ENCODE measurements around the gene SH3D19. TPM values are rescaled to one million over a fixed set of nuclear protein-coding genes. Genes with fewer than 3 reads are reported as not detected.

Gene SH3D19
- total RNA-seq, 1 experiment from 2014 or later, result 29.7 TPM

- no peak overlapping the region for H3K14ac ChIP-seq (ENCODE audit: insufficient read depth, low read length)
- no peaks in the 10 kb centered on the region for H4K20me1 ChIP-seq (ENCODE audit: control insufficient read depth, insufficient read depth, insufficient read length)
- no peaks in the 10 kb centered on the region for H3K23me2 ChIP-seq (ENCODE audit: insufficient read length, low read depth, low read length, poor library complexity, severe bottlenecking)
- H2AK5ac ChIP-seq (ENCODE audit: insufficient read length, low read length), result no peak overlapping the region
- Mint-ChIP-seq H3K4me1 (peaks cover 5% of the 10 kb centered on the region in 2 experiments; a peak in 3 of 4 replicates), H3K27ac (no peak overlapping the region), H3K4me3 (no peak overlapping the region), H3K27me3 (ENCODE audit: low read depth) (no peaks in the 10 kb centered on the region), H3K36me3 (ENCODE audit: insufficient read depth in 1 of 3, low read depth in 3 of 3) (no peaks in the 10 kb centered on the region), H3K9me3 (no peaks in the 10 kb centered on the region)
- no peak overlapping the region for H3K56ac ChIP-seq (ENCODE audit: insufficient read length, low read depth, low read length)
- H3K23ac ChIP-seq (ENCODE audit: insufficient read length, low read depth, low read length), result no peak overlapping the region
- no CpG with 5 or more reads among the region's 2 CpGs for WGBS (ENCODE audit: extremely low coverage, insufficient read length, low lambda C conversion rate)
- peaks cover 2% of the 10 kb centered on the region for H3K4me1 ChIP-seq (ENCODE audit: insufficient read depth, low read length)
- H2BK120ac ChIP-seq (ENCODE audit: low read depth, low read length, poor library complexity, severe bottlenecking), result no peak overlapping the region
- DNase-seq, result no peak
- no peak overlapping the region for H2AFZ ChIP-seq (ENCODE audit: low read length)
- no peak overlapping the region for H3K4ac ChIP-seq (ENCODE audit: low read depth, low read length)
- no peak overlapping the region for H3K4me2 ChIP-seq (ENCODE audit: insufficient read depth, insufficient read length, low read length)
- no peak overlapping the region for H3T11ph ChIP-seq (ENCODE audit: low read length)
- H2BK5ac ChIP-seq (ENCODE audit: insufficient read length, low read length), result no peak overlapping the region
- no peak overlapping the region for H4K5ac ChIP-seq (ENCODE audit: insufficient read length, low read depth, low read length)
- H4K91ac ChIP-seq (ENCODE audit: insufficient read length, low read depth, low read length), result no peak overlapping the region
- H3K9me3 ChIP-seq (ENCODE audit: control insufficient read depth, low read depth, low read length), result no peaks in the 10 kb centered on the region
- no peak overlapping the region for H3K9ac ChIP-seq (ENCODE audit: extremely low read depth, insufficient read length, low read length)
- H3K27me3 ChIP-seq (ENCODE audit: insufficient read depth, low read length), result no peaks in the 10 kb centered on the region
- no peak overlapping the region for H2BK15ac ChIP-seq (ENCODE audit: low read depth, low read length)
- no peak overlapping the region for H3K18ac ChIP-seq (ENCODE audit: insufficient read length, low read depth, low read length)
- no peak overlapping the region for H2BK12ac ChIP-seq (ENCODE audit: insufficient read length, low read depth, low read length)
- H3K27ac ChIP-seq (ENCODE audit: insufficient read length, low read depth, low read length), result no peak overlapping the region
- no peak for TF ChIP-seq CTCF (conservative IDR thresholded peaks at IDR 0.05)
- H4K8ac ChIP-seq (replicated peaks; ENCODE audit: insufficient read length, low read depth, low read length), result no peak overlapping the region
- 0 out of 2 replicates have a peak, but pooled peaks cover 2% of the 10 kb centered on the region for H3K79me2 ChIP-seq (ENCODE audit: insufficient read depth, low read length)
- H2BK20ac ChIP-seq (ENCODE audit: low read depth, low read length, poor library complexity, severe bottlenecking), result no peak overlapping the region
- H3K79me1 ChIP-seq (ENCODE audit: insufficient read depth, low read depth, low read length, poor library complexity, severe bottlenecking), result no peaks in the 10 kb centered on the region
Observed at GRCh38 chr4:151202381-151202780, 123.0 kb downstream of the SH3D19 start.

All from H9 (cell line).